ENCODE data around the gene SLC22A1. TPM values are rescaled to one million over a fixed set of nuclear protein-coding genes. Genes with fewer than 3 reads are reported as not detected.
"Not testable (repeated sequence)": the region's sequence is repeated elsewhere in the genome, so short reads cannot be mapped to it uniquely, and the experiment has no call there.

The SLC22A1 gene
- total RNA-seq, 1 donor from 2014 or later, result not detected

DNA sequence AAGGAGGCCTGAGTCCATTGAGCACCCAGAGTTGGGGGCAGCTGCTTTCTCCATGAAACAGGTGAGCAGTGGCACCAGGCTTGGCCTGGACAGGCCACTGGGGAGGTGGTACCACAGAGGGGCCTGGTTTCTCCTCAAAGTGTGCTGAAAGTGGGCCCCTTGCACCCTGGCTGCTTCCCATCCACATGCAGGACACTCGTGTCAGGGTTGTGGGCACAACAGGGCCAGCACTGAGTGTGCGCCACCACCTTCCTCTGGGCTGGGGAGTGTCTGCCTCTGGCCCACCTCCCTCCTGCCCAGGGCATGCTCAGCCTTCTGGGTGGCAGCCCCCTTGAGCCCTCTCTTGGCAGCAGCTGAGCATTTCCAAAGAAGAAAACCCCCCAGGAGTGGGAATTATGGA, 5.2 kb upstream of the SLC22A1 start:
- intact Hi-C loops (cut with DNase I), result no loop called here

DNA sequence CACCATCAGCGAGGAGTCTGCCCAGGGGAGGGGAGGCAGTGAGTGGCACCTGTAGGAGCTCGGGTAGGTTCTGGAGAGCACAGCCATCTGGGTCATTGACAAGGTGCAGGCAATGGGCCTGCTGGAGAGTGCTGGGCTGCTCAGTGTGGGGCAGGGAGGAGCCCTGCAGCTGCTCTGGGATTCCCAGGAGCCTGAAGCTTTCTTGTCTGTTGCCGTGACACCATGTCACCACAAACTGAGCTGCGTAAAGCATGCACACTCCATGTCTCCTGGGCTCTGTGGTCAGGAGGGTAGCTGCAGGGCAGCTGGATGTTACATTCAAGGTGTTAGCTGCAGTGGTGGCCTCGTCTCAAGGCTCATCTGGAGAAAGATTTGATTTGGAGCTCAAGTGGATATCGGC, 4.5 kb upstream of the SLC22A1 start:
- DNase-seq (ENCODE audit: low spot score), result peak; percentile 47
- intact Hi-C loops (cut with DNase I), result no loop called here

More for the DNA sequence above, 5.2 kb upstream of the SLC22A1 start:
- DNase-seq (ENCODE audit: low spot score), result peak; percentile 64

DNA sequence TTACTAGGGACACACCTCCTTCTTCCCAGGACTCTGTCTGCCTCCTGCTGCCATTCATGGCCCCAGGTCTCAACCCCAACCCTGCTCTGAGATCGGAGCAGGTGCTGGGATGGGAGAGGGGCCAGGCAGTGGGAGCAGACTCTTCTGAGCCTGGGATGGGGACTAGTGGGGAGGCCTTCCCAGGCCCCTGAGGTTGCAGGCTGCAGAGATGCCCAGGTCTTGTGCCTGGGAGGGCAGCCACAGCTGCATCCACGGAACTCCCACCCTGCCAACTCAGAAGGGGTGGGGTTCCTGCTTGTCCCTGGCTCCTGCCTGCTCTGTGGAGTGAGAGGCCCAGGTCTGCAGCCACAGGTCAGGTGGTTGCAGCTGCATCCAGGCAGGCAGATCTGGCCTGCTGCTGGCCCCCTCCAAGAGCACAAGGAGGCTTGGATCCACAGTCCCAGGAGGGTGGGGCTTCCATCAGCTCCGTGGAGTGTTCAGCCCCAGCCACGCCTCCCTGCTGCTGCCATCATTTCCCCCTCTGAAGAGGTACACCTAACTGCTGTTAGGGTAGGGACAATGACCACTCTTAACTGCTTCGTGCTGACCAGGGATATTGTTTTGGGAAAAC, 2.9 kb upstream of the SLC22A1 start:
- intact Hi-C loops (cut with DNase I), result no loop called here
- DNase-seq (ENCODE audit: low spot score), result peak; percentile 71

DNA sequence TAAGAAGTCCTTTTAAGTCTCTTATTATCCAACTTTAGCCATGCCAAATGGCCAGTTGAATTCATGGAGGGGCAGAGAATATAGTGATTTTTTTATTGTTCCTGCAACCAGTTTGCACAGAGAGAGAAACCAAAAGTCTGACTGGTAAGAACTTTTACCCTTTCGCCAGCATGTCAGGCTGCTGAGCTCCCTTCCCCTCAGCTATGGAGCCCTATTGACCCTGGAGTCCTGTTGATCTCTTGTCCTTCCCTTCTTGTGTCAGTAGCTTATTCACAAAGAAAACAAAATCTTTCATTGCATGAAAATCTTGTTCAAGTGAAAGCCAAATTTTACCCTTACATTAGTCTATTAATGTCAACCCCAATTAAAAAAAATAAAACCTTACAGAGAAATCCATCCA, 1.5 kb upstream of the SLC22A1 start:
- intact Hi-C loops (cut with DNase I), result no loop called here
- no peak for DNase-seq (ENCODE audit: low spot score)

DNA sequence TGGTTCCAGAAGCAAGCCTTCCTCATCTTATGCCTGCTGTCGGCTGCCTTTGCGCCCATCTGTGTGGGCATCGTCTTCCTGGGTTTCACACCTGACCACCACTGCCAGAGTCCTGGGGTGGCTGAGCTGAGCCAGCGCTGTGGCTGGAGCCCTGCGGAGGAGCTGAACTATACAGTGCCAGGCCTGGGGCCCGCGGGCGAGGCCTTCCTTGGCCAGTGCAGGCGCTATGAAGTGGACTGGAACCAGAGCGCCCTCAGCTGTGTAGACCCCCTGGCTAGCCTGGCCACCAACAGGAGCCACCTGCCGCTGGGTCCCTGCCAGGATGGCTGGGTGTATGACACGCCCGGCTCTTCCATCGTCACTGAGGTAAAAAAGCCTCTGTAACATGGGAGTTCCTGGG, 366 bp downstream of the SLC22A1 start:
- peak; percentile 67 for DNase-seq (ENCODE audit: low spot score)
- intact Hi-C loops (cut with DNase I), result no loop called here

DNA sequence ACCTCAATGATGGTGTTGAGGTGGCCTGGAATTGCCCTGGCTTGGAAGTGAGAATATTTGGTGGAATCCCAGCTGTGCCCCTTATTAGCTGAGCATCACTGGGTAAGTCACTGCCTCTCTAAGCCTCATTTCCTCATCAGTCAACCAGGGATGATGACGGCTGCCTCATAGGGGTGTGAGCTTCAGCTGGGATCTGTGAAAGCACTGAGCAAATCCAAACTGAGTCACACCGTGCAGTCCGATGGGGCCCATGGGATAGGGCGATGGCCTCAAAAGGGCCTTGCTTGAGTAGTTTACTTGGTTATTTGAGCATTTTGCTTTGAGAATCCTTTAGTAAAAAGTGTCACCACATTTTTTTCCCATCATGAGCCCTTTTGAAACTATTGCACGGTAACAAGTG, 1.1 kb downstream of the SLC22A1 start:
- peak; percentile 54 for DNase-seq (ENCODE audit: low spot score)
- intact Hi-C loops (cut with DNase I), result no loop called here

DNA sequence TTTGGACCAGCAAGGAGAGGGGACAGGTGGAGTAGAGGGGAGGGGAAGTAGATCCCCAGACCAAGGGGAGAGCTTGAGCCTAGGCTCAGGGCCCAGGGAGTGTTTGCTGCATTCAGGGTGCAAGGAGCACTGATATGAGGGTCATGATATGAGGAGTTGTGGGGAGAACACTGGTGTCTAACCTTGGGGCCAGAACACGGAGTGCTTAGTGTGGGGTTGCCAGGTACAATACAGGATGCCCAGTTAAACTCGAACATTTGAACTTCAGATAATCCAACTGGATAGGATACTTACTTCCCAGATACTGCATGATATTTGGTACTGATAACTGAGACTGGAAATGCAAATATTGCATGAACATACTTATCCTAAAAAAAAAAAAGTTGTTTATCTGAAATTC, 2.4 kb downstream of the SLC22A1 start:
- intact Hi-C loops (cut with DNase I), result no loop called here
- no peak for DNase-seq (ENCODE audit: low spot score)

DNA sequence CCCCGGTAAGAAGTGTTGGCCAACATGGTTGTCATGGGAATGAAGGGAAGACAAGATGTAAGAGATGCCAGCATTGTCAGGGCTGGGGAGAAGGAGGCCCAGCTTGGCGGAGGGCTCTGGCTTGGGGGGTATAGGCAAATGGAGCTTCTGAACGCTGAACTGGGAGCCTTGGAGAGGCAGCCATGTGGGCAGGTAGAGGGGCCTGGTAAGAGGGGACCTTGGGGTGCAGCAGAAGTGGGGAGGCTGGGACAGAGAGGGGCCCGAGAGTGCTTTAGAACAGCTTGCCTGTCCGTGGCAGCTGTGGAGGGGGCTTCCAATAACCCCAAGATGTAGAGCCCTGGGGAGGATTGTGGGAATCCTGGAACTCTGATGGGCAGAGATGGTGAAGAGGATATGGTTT, 3.0 kb downstream of the SLC22A1 start:
- DNase-seq (ENCODE audit: low spot score), result no peak
- intact Hi-C loops (cut with DNase I), result no loop called here

DNA sequence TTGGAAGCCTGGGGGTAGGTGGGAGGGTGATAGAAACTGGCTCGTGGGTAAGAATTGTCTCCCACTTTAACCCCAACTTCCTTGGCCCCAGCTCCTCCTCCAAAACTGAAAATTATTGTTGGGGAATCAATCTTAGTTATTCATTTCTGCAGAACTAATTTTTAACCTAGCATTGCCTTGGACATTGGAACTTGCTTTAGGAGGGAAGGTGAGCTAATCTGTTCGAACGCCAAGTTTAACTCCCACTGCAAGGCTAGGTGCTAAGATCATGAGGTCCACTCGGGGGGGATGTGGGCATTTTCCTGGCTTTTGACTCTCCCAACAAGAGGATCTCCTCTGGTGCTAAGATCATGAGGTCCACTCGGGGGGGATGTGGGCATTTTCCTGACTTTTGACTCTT, 3.5 kb downstream of the SLC22A1 start:
- DNase-seq (ENCODE audit: low spot score), result peak; percentile 9
- intact Hi-C loops (cut with DNase I), result not testable (repeated sequence)

DNA sequence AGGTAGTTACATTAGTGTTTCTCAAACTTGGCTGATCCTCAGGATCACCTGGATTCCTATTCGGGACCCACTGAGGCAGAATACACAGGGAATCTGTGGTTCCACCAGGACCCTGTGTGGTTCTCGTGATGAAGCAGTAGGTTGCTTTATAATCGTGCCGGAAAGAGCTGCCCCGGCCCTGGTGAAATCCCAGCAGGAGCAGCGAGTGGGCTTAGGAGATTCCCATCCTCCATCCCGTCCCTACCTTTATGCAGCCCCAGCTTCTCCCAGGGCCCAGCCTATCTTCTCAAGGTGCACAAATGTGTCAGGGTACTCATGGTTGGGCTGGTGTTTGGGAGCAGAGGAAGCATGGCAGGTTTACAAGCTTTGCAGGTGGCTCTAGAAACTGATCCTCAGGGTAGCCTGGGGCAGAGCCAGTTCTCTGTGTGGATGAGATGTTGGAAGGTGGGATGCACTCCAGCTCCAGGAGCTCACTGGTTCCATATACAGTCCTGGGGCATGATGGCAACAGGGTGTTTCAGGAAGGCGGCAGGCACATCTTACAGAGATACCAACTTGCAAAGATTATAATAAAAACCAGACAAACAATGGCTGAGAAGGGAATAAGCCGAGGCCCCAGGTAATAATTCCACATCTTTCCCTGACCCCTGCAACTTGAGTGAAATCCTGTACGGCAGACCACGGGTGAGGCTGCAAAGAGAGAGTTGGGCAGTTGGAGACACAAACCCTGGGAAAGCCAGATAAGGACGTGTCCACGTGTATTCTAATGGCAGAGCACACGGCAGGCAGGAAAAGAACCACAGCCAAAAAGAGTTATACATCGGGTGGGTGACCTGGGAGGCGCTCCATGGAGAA, 5.9 kb downstream of the SLC22A1 start:
- intact Hi-C loops (cut with DNase I), result no loop called here

DNA sequence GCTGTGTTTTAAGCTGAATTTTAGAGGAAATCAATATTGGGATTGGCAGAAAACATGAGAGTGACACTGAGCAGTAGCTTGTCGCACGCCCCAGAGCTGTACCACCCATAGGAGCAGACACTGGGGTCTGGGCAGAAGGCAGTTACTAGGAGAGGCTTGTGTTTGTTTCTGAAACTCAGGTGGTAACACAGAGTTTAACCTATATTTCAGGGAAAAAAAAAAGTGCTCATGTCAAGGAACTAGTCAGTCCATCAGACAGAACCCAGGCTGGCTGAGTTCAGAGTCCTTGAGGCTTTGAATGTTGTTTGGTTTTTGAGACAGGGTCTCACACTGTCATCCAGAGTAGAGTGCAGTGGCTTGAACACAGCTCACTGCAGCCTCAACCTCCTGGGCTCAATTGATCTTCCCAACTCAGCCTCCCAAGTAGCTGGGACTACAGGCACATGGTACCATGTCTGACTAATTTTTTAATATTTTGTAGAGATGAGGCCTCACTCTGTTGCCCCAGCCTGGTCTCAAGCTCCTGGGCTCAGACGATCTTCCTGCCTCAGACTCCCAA, 6.6 kb downstream of the SLC22A1 start:
- intact Hi-C loops (cut with DNase I), result no loop called here
- peak; percentile 10 for DNase-seq (ENCODE audit: low spot score)

More for the DNA sequence above, 5.9 kb downstream of the SLC22A1 start:
- peak; percentile 66 for DNase-seq (ENCODE audit: low spot score)

DNA sequence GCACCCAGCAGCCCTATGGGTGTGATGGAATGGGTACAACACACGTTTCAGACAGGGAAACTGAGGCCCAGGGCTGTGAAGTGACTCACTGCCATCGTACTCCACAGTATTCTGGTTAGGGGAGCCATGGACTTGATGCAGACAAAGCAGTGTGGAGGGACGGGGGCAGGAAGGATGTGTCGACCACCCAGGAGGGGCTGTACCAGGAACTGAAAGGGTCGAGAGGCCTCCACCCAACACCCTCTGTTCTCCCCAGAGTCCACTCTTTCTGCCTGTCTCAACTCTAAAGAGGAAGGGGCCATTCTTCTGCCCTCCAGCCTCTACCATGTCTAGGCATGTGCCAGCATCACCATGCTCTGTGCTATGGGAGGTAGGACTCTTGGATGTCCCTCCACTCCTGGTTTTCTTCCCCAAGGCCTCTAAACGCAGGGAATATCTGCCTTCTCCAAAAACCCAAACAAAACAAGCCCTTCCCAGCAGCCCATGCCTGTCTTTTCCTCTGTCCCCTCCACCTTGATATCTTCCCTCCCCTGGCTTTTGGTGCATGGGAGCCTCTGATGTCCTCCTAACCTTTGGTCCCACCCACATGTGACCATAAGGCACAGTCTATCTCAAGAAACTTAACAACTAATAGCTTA, 7.4 kb downstream of the SLC22A1 start:
- intact Hi-C loops (cut with DNase I), result no loop called here
- peak; percentile 31 for DNase-seq (ENCODE audit: low spot score)

DNA sequence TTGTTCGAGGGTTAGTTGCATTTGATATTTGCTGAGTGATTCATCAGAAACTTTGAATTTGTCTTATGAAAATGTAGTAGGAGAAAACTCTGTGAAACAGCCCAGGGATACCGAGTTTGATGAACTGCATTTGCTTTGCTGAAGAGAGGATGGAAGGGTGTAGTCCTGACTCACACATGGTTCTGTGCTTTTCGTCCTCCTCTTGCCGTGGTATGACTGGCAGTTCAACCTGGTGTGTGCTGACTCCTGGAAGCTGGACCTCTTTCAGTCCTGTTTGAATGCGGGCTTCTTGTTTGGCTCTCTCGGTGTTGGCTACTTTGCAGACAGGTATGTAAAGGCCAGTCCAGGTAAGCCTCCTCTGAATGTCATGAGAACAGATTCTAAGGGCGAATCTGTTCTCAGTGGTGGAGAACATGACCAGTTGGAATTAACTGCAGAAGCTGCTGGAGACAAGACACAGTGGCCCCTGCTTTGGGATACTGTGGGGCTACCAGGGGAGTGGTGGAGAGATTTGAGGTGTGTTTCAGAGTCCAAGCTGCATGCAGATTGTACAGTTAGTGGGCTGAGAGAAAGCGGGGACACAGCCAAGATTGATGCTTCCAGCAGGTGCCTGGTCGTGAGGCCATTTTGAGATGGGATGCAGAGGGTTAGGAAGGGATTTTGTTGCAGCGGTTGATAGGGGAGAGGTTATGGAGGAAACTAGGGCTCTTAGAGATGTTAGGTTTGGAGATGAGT, 8.4 kb downstream of the SLC22A1 start:
- DNase-seq (ENCODE audit: low spot score), result peak; percentile 44
- intact Hi-C loops (cut with DNase I), result no loop called here

DNA sequence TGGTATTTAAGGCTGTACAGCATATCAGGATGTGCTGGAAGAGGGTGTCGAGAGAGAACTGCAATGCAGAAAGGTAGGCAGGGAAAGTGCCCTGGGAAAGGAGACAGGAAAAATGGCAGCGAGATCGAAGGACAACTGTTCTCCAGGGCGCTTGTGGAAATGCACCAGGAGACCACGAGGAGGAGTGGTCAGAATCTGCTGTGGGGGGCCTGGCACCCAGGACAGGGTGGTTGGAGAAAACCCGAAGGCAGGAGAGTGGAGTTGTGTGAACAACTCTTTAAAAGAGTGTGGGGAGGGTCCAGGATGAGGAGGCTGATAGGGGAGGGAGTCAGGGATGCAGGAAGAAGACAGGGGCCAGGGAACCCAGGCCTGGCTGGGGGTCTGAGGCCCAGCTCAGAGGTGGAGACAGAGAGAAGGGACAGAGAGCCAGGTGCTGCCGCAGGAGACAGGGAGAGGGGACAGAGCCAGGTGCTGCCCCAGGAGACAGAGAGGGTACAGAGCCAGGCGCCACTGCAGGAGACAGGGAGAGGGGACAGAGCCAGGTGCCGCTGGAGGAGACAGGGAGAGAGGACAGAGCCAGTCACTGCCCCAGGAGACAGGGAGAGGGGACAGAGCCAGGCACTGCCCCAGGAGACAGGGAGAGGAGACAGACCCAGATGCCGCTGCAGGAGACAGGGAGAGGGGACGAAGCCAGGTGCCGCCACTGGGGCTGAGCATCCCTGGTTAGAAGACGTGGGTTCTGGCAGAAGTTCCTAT, 9.3 kb downstream of the SLC22A1 start:
- intact Hi-C loops (cut with DNase I), result no loop called here

DNA sequence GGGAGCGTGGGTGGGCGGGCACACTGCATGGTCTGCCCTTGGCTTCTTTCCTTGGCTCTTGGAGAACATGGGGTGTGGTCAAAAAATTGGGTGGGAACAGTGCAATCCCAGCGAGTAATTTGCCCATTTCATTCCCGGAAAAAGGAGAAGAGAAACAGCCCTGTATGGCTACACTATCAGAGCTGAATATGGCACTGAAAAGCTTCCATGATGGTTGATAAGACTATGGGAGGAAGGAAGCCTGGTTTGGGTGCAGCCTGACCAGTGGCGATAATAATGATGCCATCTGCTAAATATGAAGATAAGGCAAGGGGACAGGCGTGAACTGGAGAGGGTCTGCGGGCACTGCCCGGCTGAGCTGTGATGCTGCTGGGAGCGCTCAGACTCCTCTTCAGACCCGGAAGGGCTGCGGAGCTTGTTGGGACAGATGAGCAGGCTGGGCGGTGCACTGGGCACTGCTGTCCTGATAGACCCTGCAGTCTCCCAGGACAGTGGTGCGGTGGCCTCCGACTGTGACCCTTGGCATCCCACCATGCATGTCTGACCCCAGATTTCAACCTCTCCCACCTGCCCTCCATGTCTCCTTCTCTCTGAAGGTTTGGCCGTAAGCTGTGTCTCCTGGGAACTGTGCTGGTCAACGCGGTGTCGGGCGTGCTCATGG, 10.2 kb downstream of the SLC22A1 start:
- intact Hi-C loops (cut with DNase I), result no loop called here
- no peak for DNase-seq (ENCODE audit: low spot score)

More for the DNA sequence above, 9.3 kb downstream of the SLC22A1 start:
- DNase-seq (ENCODE audit: low spot score), result no peak

DNA sequence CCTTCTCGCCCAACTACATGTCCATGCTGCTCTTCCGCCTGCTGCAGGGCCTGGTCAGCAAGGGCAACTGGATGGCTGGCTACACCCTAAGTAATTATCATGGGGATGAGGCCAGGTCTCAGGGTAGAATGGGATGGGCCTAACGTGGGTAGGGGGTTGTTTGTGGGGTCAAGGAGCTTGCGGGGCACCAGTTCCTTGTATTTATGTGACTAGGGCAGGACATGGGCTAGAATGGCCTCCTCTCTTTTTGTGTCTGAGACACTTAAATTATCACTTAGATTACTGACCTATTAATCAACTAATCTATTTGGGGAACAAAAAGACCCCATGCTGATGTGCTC, 10.7 kb downstream of the SLC22A1 start:
- DNase-seq (ENCODE audit: low spot score), result peak; percentile 31
- intact Hi-C loops (cut with DNase I), result no loop called here

DNA sequence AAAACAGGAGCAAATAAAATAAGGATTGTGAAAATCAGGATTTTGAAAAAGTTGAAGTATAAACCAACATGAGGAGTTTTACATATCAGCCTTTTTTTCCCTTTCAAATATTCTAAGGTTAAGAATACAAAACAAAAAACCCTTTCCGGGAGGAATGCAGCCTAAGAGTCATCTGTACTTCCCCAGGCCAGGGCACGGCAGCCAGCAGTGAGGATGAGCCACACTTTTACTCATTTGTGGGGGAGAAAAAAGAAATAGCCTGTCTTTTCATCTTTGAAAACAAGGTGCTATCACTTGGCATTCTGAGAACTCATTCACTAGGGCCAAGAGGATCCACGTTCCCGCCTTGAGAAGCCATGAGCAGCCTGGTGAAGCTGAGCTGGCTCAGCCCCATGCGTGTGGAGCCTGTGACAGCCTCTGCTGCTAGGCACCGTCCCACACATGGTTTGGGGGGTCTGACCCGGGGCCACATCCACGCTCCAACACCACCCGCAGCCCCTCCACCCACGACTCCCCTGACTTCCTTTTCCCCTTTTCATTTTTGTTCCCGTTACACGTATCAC, 11.2 kb downstream of the SLC22A1 start:
- DNase-seq (ENCODE audit: low spot score), result peak; percentile 64
- intact Hi-C loops (cut with DNase I), result no loop called here
